ENCODE results near the gene PREPL.

DNA sequence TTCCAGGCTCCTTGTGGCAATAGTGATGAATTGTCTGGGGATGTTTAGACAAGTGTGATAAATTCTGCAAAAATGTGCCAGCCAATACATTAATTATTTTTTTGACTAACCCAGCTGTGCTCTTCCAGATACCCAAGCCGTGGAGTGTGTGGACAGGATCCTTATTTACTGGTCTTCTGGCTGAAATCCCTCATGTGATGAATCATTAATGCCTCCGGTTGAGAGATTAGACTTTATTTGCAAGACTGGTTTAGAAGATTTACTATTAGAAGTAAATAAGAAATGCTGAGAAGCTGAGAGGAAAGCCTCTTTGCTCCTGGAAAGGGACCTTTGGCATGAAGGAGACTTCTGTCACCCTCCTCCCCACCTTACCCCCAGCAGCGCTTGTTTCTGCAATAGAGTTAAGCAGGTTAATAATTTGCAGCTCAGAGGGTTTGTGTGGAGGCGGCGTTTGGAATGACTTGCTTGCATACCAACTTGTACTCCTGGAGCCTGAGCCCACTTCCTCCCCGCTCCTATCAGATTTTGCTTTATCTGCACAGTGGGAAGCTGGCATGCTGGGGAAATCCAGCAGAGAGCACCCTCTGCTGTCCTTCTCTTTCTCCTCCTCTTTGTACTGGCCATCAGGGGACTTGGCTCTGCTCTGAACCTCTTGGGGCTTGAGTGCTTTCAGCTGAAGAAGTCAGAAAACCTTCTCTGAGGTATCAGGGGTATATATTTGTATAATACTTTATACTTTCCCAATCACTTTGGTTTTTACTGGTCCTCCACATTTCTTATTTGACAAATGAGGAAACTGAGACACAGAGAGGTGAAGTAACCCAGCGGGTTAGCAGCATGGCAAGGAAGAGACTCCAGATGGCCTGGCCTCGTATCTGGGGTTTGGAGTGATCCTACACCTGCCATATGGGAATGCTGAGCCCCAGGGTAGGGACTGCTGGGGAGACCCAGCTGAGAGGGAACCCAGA is 69.7 kb downstream of the PREPL start:
- TF ChIP-seq POLR2A (IDR thresholded peaks at IDR 0.05; ENCODE audit: low read depth, low read length) = no peak
- TF ChIP-seq, protein P1, sequence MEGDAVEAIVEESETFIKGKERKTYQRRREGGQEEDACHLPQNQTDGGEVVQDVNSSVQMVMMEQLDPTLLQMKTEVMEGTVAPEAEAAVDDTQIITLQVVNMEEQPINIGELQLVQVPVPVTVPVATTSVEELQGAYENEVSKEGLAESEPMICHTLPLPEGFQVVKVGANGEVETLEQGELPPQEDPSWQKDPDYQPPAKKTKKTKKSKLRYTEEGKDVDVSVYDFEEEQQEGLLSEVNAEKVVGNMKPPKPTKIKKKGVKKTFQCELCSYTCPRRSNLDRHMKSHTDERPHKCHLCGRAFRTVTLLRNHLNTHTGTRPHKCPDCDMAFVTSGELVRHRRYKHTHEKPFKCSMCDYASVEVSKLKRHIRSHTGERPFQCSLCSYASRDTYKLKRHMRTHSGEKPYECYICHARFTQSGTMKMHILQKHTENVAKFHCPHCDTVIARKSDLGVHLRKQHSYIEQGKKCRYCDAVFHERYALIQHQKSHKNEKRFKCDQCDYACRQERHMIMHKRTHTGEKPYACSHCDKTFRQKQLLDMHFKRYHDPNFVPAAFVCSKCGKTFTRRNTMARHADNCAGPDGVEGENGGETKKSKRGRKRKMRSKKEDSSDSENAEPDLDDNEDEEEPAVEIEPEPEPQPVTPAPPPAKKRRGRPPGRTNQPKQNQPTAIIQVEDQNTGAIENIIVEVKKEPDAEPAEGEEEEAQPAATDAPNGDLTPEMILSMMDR (IDR thresholded peaks at IDR 0.05; ENCODE audit: extremely low read depth in 1 of 2, insufficient read depth in 1 of 2, low read depth in 1 of 2, low read length in 2 of 2) = peak; percentile 35 to 48
- no peak for TF ChIP-seq EZH2 (IDR thresholded peaks at IDR 0.05; ENCODE audit: borderline replicate concordance, low read depth, low read length, severe bottlenecking)
- TF ChIP-seq, protein P2, sequence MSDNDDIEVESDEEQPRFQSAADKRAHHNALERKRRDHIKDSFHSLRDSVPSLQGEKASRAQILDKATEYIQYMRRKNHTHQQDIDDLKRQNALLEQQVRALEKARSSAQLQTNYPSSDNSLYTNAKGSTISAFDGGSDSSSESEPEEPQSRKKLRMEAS (IDR thresholded peaks at IDR 0.05; ENCODE audit: insufficient read depth, insufficient read length) = no peak

All from endothelial cell of umbilical vein (primary cell).